Measurements from ENCODE around the gene GRM4.

DNA sequence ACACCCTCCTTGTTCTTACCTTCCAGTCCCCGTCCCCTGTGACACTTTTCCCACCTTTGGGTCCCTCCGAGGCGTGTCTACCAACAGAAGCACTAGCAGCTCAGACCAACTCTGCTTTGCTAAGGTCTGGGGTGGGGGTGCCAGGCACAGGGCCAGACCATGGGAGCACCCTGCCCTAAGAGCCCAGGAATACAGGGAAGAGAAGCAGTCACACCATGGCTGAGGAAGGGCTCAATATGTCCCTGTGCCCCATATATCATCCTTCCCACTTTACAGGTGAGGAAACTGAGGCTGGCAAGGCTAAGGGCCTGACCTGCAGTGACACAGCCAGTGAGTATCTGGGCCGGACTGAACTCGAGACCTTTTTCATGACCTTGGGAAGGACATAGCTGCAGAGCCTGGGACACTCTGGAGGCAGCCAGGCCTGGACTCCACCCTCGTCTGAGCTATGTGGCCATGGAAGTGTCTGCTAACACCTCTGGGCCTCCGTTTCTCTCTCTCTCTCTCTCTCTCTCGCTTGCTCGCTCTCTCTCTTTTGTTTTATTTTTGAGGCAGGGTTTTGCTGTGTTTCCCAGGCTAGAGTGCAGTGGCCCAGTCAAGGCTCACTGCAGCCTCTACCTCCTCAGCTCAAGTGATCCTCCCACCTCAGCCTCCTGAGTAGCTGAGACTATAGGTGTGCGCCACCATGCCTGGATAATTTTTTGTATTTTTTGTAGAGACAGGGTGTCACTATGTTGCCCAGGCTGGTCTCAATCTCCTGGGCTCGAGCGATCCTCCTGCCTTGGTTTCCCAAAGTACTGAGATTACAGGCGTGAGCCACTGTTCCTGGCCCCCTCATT lies 156.7 kb downstream of the GRM4 start:
- no peak for TF ChIP-seq EZH2 (IDR thresholded peaks at IDR 0.05)
- TF ChIP-seq POLR2AphosphoS5 (IDR thresholded peaks at IDR 0.05; ENCODE audit: borderline replicate concordance, low read depth, low read length) = no peak

Measured in SK-N-MC (cell line).